GM21786 (cell line): ENCODE data around the gene SUMF2.
A peak's percentile ranks its signal among the peaks of the same experiment; 100 is the strongest.
"Not testable (repeated sequence)": the region's sequence is repeated elsewhere in the genome, so short reads cannot be mapped to it uniquely, and the experiment has no call there.

Experiments
- ATAC-seq: cut with Tn5 transposase; IDR thresholded peaks from one replicate; pipeline ENCODE4 v1.9.1; 2021; ENCODE audit not compliant: unreplicated experiment

The SUMF2 gene

DNA sequence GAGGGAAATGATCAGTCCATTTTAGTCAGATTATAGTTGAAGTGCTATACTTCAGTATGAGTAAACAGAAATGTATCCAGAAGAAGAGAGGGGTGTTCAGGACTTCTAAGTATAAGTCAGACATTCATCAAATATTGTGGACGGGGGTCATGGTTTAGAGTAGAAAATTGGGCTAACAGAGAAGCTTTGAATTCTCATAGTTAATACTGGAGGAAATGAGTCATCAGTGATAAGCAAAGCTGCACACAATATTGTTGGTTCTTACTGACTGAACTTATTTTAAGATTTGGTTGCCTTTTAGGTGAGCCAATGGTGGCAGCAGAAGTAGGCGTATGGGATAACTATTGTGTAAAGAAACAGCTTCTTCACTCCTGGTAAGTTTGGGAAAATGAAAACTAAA, 1.7 kb upstream of the SUMF2 start:
- no peak for ATAC-seq

DNA sequence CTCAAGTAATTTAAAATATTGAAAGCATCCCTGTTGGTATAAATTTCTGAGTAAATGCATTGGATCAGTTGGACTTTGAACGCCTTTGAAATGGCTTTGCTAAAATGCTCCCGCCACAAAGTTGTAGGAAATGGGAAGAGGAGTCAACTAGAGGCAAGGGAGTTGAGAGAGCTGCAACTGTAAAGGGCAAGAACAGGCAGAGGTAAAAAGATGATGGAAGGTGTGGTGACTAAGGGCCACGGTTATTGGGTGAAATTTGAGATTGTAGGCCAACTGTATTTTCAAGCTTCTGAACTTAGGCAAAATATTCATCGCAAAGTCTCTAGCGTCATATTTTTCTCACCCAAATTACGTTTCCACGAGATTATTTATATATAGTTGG, 595 bp upstream of the SUMF2 start:
- ATAC-seq = no peak

DNA sequence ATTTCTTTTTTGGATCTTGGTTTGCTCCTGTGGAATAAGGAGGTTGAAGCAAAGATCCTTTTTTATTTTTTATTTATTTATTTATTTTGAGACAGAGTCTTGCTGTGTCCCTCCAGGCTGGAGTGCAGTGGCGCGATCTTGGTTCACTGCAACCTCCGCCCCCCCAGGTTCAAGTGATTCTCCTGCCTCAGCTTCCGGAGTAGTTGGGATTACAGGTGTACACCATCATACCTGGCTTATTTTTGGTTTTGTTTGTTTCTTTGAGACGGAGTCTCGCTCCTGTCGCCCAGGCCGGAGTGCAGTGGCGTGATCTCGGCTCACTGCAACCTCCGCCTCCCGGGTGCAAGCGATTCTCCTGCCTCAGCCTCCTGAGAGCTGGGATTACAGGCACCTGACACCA, 2.3 kb downstream of the SUMF2 start:
- not testable (repeated sequence) for ATAC-seq

GRCh38 chr7:56074371-56074791, 10.3 kb downstream of the SUMF2 start:
- peak; percentile 91 for ATAC-seq

GRCh38 chr7:56077681-56078080, 13.6 kb downstream of the SUMF2 start:
- no peak for ATAC-seq

DNA sequence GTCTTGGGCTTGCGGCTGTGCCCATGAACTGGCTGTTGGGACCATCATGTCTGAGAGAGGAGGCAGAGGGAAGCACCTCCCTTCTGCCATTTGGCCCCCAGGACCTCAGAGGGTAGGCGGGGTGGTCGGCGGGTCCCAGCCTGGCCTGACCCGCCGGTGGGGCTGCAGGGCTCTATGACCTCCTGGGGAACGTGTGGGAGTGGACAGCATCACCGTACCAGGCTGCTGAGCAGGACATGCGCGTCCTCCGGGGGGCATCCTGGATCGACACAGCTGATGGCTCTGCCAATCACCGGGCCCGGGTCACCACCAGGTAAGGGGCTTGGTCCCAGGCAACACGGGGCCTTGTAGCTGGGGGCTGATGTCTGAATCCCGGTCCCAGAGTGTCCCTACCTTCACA, 14.1 kb downstream of the SUMF2 start:
- no peak for ATAC-seq

DNA sequence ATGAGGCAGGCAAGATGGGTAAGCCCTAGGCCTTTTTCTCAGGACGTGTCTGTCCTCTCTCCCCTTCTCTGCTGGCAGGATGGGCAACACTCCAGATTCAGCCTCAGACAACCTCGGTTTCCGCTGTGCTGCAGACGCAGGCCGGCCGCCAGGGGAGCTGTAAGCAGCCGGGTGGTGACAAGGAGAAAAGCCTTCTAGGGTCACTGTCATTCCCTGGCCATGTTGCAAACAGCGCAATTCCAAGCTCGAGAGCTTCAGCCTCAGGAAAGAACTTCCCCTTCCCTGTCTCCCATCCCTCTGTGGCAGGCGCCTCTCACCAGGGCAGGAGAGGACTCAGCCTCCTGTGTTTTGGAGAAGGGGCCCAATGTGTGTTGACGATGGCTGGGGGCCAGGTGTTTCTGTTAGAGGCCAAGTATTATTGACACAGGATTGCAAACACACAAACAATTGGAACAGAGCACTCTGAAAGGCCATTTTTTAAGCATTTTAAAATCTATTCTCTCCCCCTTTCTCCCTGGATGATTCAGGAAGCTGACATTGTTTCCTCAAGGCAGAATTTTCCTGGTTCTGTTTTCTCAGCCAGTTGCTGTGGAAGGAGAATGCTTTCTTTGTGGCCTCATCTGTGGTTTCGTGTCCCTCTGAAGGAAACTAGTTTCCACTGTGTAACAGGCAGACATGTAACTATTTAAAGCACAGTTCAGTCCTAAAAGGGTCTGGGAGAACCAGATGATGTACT, 15.5 kb downstream of the SUMF2 start:
- no peak for ATAC-seq

DNA sequence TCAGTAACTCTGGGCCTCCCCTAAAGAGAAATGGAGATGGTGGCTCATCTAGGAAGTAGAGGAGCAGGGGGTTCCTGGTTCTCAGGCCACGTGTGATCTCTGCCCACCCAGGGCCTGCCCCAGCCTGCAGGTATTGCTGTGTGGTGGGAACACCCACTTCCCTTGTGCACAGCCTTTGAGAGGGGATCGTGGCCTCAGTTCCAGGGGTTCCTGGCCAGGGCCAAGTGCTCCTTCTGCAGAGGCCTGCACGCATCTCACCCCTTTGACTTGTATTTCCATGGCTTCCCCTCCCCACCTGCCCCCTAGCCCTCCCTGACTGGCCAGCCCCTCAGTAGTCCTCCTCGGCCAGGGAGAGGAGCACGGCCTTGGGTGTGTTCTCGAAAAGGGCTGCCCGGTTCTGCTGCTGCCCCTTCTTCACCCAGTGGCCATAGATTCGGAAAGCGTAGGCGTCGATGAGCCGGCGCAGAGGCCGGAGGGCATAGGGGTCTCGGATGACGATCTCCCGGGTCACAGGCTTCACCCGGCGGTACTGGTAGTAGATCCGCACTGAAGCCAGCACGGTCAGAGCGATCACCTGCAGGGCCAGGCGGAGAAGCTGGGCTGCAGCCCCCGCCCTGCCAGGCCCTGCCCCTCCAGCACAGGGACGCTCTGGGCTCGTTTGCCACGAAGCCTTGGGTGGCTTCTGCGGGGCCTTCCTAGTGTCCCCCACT, 16.8 kb downstream of the SUMF2 start:
- not testable (repeated sequence) for ATAC-seq

GRCh38 chr7:56081626-56082340, 17.7 kb downstream of the SUMF2 start:
- ATAC-seq = no peak

DNA sequence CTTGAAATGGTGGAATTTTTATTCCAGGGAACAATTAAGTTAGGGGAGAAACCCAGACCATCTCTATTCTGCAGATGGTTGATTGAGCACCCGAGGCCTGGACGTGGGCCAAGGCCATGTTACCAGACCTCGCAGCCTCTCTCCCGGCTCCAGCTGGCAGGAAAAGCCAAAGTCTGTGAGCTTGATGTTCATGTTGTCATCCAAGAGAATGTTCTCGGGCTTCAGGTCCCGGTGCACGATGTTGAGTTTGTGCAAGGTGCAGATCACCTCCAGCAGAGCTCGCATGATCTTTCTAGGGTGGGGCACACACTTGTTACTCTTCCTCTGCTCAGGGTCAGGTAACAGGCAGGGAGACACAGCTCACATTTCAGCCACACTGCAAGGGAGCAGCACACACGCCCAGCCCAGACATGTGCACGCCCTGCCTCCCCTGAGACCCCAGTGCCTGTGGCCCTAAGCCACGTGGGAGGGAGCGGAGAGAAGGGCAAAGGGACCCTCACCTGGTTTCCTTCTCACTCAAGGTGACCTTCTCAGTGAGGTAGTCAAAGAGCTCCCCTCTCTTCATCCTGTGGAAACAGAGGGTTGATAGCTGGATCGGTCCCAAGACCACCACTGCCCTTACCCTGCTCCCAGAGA, 19.2 kb downstream of the SUMF2 start:
- ATAC-seq = no peak

- no peak for ATAC-seq
Observed at GRCh38 chr7:56086761-56087160, 22.7 kb downstream of the SUMF2 start.

DNA sequence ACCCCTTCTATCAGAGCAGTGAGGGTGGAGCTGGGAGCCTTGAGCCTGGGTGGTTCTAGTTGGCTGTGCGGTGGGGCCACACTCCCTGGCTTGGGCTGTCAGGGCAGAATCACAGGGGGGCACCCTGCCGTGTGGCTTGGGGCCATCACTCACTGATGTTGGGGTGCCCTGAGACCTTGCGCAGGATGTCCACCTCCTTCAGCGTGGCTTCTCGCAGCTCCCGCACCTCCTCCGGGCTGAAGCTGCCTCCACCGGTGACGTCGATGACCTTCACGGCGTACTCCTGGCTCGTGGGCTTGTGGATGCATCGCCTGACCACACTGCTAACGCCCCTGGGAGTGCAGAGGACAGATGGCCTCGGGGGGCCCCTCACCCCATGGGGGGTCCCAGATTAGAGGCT, 23.4 kb downstream of the SUMF2 start:
- ATAC-seq = no peak

- ATAC-seq = no peak
Observed at GRCh38 chr7:56091591-56091990, 27.5 kb downstream of the SUMF2 start.

DNA sequence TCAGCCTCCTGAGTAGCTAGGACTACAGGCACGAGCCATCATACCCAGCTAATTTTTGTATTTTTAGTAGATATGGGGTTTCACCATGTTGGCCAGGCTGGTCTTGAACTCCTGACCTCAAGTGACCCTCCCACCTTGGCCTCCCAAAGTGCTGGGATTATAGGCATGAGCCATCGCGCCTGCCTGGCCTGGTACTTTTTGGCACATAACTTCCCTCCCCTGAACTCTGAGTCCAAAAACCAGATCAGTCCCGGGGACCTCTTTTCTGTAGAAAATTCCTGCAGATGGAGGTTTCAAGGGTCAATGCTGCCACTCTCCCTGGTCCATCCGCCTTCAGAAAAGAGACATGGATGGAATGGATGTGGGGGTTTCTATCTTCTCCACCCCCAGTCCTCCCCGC, 28.3 kb downstream of the SUMF2 start:
- ATAC-seq = not testable (repeated sequence)

DNA sequence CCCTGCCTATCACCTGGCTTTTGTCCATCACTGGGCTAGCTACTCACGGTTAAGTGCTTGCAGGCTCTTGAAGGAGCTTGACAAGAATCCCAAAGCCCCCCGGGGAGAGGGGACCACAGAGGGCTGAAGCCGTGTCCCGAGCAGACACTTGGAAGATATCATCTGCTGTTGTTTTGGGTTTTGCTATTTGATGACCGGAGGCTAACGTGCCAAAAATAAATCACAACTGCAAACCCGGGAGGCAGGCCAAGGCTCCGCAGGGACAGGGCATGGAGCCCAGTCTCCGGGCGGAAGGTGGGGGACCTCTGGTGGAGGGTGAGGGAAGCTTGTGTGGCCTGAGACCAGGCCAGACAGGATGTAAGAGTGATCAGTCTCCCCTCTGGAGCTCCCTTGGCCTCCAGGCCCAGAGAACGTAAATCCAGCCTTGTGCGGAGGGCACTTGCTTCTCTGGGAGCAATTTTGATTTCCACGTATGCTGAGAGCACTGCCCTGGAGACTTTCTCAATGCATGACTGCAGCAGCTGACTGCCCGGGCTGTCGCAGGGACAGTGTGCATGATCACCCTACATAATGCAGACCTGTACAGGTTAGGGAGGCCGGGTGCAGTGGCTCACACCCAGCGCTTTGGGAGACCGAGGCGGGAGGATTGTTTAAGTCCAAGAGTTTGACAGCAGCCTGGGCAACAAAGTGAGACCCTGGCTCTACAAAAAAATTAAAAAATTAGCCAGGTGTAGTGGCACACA, 28.9 kb downstream of the SUMF2 start, which contains the start of gene PHKG1:
TSS of gene PHKG1 (minus strand) at position 164 of the 743 bp plus-strand sequence. CDS start 4,011 bp downstream, outside the sequence.
- no peak for ATAC-seq

- no peak for ATAC-seq
Observed at GRCh38 chr7:56097700-56098099, 33.6 kb downstream of the SUMF2 start.

- not testable (repeated sequence) for ATAC-seq
Observed at GRCh38 chr7:56098187-56099008, 34.3 kb downstream of the SUMF2 start.

DNA sequence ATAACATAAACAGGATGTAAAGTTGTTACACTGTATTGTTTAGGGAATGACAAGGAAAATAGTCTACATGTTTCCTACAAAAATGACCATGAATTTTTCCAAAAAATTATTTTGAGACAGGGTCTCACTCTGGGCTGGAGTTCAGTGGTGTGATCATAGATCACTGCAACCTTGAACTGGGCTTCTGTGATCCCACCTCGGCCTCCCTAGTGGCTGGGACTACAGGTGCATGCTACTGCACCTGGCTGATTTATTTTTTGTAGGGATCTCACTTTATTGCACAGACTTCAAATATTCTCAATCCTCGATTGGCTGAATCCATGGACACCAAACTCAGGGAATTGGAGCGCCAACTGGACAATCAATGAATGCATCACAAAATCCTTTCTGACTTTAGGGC, 35.6 kb downstream of the SUMF2 start:
- ATAC-seq = no peak

DNA sequence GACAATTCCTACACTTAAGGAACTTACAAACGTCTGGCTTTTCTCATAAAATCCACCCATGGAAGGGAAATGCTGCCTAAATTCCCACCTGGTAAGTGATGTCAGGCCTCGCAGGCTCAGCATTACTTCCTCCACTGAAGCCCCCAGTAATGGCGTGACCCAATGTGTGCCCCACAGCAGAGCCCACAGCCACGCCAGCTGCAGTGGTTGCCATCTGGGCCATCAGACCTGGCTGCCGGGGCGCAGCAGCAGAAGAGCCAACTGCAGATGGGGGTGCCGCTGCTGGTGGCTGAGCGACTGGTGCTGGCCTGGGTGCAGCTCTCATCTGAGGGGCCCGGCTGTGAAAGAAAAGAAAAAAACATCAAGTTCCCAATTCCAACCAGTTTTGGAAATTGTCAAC, 40.1 kb downstream of the SUMF2 start:
- ATAC-seq = not testable (repeated sequence)

- ATAC-seq = no peak
Observed at GRCh38 chr7:56105508-56105907, 41.4 kb downstream of the SUMF2 start.
